GM12878 (cell line): ENCODE measurements around the gene SLC12A1. TPM values are rescaled to one million over a fixed set of nuclear protein-coding genes. Genes with fewer than 3 reads are reported as not detected.
A peak's percentile ranks its signal among the peaks of the same experiment; 100 is the strongest.

Experiments used
- ATAC-seq: fragments of 200-7000 bp; cut with Tn5 transposase; 3 replicates; pipeline ENCODE4 v1.9.1; 2020; ENCODE audit warnings: mild to moderate bottlenecking, moderate library complexity
- Bru-seq: library from RNA; stranded (reverse); fragments of 400-500 nt; gene quantifications from one replicate; lab custom pipeline; 2021; lab: Mats Ljungman, UMichigan
- BruChase-seq, 2 experiments: library from RNA; stranded (reverse); fragments of 400-500 nt; gene quantifications; one replicate each; lab custom pipeline; 2021; lab: Mats Ljungman, UMichigan
- BruUV-seq: library from RNA; stranded (reverse); fragments of 400-500 nt; replicated peaks from 2 replicates; lab custom pipeline; 2021; lab: Mats Ljungman, UMichigan
- CTCF ChIA-PET: fragments of 300-600 bp; sonication (Branson Sonifier 250); formaldehyde crosslinking; extraction: SDS; loops from one replicate; lab custom pipeline; 2021; ENCODE audit warnings: inconsistent platforms; lab: Yijun Ruan, JAX
- POLR2A ChIA-PET: fragments of 350-600 bp; formaldehyde crosslinking; extraction: SDS; loops from one replicate; lab custom pipeline; 2021; ENCODE audit warnings: inconsistent platforms; lab: Charles Lee
- RAD21 ChIA-PET: fragments of 300-600 bp; sonication (Branson Sonifier 250); formaldehyde crosslinking; loops from one replicate; lab custom pipeline; 2023; ENCODE audit warnings: antibody characterized with exemption; ENCODE audit not compliant: unreplicated experiment; lab: Charles Lee
- SMC1A ChIA-PET: fragments of 300-600 bp; sonication (Branson Sonifier 250); formaldehyde crosslinking; loops from one replicate; lab custom pipeline; 2023; ENCODE audit not compliant: unreplicated experiment, uncharacterized antibody; lab: Charles Lee
- DNase-seq: peaks from one replicate; pipeline ENCODE4 v3.0.0-alpha.2; 2011; ENCODE audit warnings: low read depth, low spot score
- FAIRE-seq: peaks from 3 replicates; lab custom pipeline; 2011; peaks lifted over from hg19 to GRCh38; lab: Jason Lieb, UNC
- H2AFZ ChIP-seq: 2 replicates; pipeline ENCODE4 v1.6.0; 2011; ENCODE audit warnings: low read depth, low read length, control low read depth; ENCODE audit not compliant: control insufficient read depth
- H3K27ac ChIP-seq: 2 replicates; pipeline ENCODE4 v1.5.1; 2011; ENCODE audit warnings: control low read depth; ENCODE audit not compliant: control insufficient read depth, insufficient read depth
- H3K27me3 ChIP-seq, 2 experiments: replicated peaks in 1 of 2; 2 replicates each; pipeline versions ENCODE4 v1.6.0 to v1.6.1; 2011; ENCODE audit warnings: low read length in 1 of 2; ENCODE audit not compliant: control insufficient read depth in 2 of 2, insufficient read depth in 2 of 2
- H3K36me3 ChIP-seq, 2 experiments: 2 replicates each; pipeline ENCODE4 v1.5.1; 2011; ENCODE audit warnings: low read length in 1 of 2; ENCODE audit not compliant: control insufficient read depth in 2 of 2, insufficient read depth in 2 of 2
- H3K4me1 ChIP-seq: 2 replicates; pipeline ENCODE4 v1.6.1; 2011; ENCODE audit warnings: mild to moderate bottlenecking, low read length, moderate library complexity, mixed read lengths; ENCODE audit not compliant: control insufficient read depth, insufficient read depth
- H3K4me2 ChIP-seq: 2 replicates; pipeline ENCODE4 v1.6.0; 2011; ENCODE audit warnings: control low read depth; ENCODE audit not compliant: control insufficient read depth, insufficient read depth
- H3K4me3 ChIP-seq: fragments of 200-600 bp; sonication (generic); 2 replicates; pipeline ENCODE4 v1.5.1; 2016
- H3K79me2 ChIP-seq: 2 replicates; pipeline ENCODE4 v1.6.0; 2011; ENCODE audit warnings: low read length; ENCODE audit not compliant: control insufficient read depth, insufficient read depth
- H3K9ac ChIP-seq: 2 replicates; pipeline ENCODE4 v1.8.0; 2011; ENCODE audit warnings: low read length, control low read depth, mixed read lengths; ENCODE audit not compliant: control insufficient read depth, insufficient read depth
- H3K9me3 ChIP-seq: replicated peaks from 3 replicates; pipeline ENCODE4 v1.5.1; 2011; ENCODE audit warnings: mild to moderate bottlenecking, low read length; ENCODE audit not compliant: control insufficient read depth, insufficient read depth
- H4K20me1 ChIP-seq: 2 replicates; pipeline ENCODE4 v1.6.0; 2011; ENCODE audit not compliant: control insufficient read depth, insufficient read depth
- ASH2L ChIP-seq: fragments of 300-600, 200-600 bp; sonication (generic); IDR thresholded peaks from 2 replicates; pipeline ENCODE4 v1.6.1; 2017; ENCODE audit warnings: low read depth, mild to moderate bottlenecking, borderline replicate concordance
- EP300 ChIP-seq, 2 experiments: fragments of 150-350 bp in 1 of 2; IDR thresholded peaks; 2 replicates each; pipeline ENCODE4 v1.6.1; 2011 to 2012; ENCODE audit warnings: low read depth in 2 of 2, low read length in 2 of 2, borderline replicate concordance in 1 of 2, improper control_type of control experiment in 1 of 2, inconsistent platforms in 1 of 2; ENCODE audit not compliant: control insufficient read depth in 1 of 2
- GATAD2B ChIP-seq: fragments of 450-650 bp; conservative IDR thresholded peaks from 2 replicates; pipeline ENCODE4 v1.6.1; 2017; ENCODE audit warnings: low read depth, mild to moderate bottlenecking, moderate library complexity
- KDM1A ChIP-seq: fragments of 200-600 bp; sonication (generic); IDR thresholded peaks from 2 replicates; pipeline ENCODE4 v1.6.1; 2016; ENCODE audit warnings: borderline replicate concordance
- MYB ChIP-seq: fragments of 150-350 bp; IDR thresholded peaks from 2 replicates; pipeline ENCODE4 v1.6.1; 2014; ENCODE audit warnings: mild to moderate bottlenecking, low read depth, low read length, borderline replicate concordance
- NFIC ChIP-seq: IDR thresholded peaks from 2 replicates; pipeline ENCODE4 v1.6.1; 2012; ENCODE audit warnings: low read depth, mild to moderate bottlenecking, inconsistent platforms, low read length, moderate library complexity
- PAX5 ChIP-seq: IDR thresholded peaks from 2 replicates; pipeline ENCODE4 v1.6.1; 2011; ENCODE audit warnings: low read depth, low read length, borderline replicate concordance
- RAD21 ChIP-seq: IDR thresholded peaks from 2 replicates; pipeline ENCODE4 v1.6.1; 2011; ENCODE audit warnings: mild to moderate bottlenecking, low read depth, low read length, moderate library complexity; ENCODE audit not compliant: insufficient read depth
- SREBF2 ChIP-seq: IDR thresholded peaks from 2 replicates; pipeline ENCODE4 v1.6.1; 2012; ENCODE audit warnings: mild to moderate bottlenecking, low read length
- TAF1 ChIP-seq: IDR thresholded peaks from 2 replicates; pipeline ENCODE4 v1.6.1; 2011; ENCODE audit warnings: mild to moderate bottlenecking, low read depth, low read length, borderline replicate concordance
- TCF7 ChIP-seq: IDR thresholded peaks from 2 replicates; pipeline ENCODE4 v1.6.1; 2014; ENCODE audit warnings: antibody characterized with exemption, borderline replicate concordance
- YBX1 ChIP-seq: fragments of 450-650 bp; IDR thresholded peaks from 2 replicates; pipeline ENCODE4 v1.6.1; 2016; ENCODE audit warnings: antibody characterized with exemption
- ZNF217 ChIP-seq: fragments of 450-650 bp; IDR thresholded peaks from 2 replicates; pipeline ENCODE4 v1.6.1; 2017; ENCODE audit warnings: antibody characterized with exemption, mild to moderate bottlenecking
- WGBS: methylation state at CpG from one replicate; pipeline ENCODE4 v1.1.6; 2016; ENCODE audit warnings: low lambda C conversion rate; ENCODE audit not compliant: insufficient replicate concordance, insufficient coverage; ENCODE audit errors: missing lambda C conversion rate; 5-methylcytosine and 5-hydroxymethylcytosine counted together
- in situ Hi-C: fragments of 300-500 bp; cut with MboI; formaldehyde crosslinking; loops from 9 replicates; pipeline ENCODE4 v1.14.3; 2018; ENCODE audit warnings: mixed read lengths
- intact Hi-C: fragments of 100-400 bp; cut with micrococcal nuclease; formaldehyde crosslinking; loops from one replicate; pipeline ENCODE4 v1.14.2; 2022; ENCODE audit not compliant: unreplicated experiment
- long read RNA-seq, 2 experiments: library from polyadenylated mRNA; unstranded; transcript quantifications; one replicate each; pipeline ENCODE4 v2.0.0, GENCODE V29; 2019 to 2020
- polyA minus RNA-seq, 3 experiments: library from RNA; depleted of rRNA, polyadenylated mRNA; stranded (reverse); fragments of >200 nt; gene quantifications; 2 replicates each; pipeline ENCODE4 v1.2.3, GENCODE V29; 2011
- polyA plus RNA-seq, 11 experiments: library from polyadenylated mRNA; depleted of rRNA in 4 of 11; unstranded in 6 of 11; stranded (reverse) in 5 of 11; fragments of >200 nt; fragmentation: Nextera tagmentation in 4 of 11; fragmentation: Illumina TruSeq in 1 of 11; extraction: Ambion mirVana in 4 of 11; extraction: Trizol in 1 of 11; gene quantifications; 1 replicate in 1 of 11; 2 replicates in 10 of 11; pipeline versions ENCODE4 v1.2.1 to v1.2.3, GENCODE V29; 2011 to 2016; ENCODE audit warnings: inconsistent platforms in 2 of 11, missing spikeins in 2 of 11, low read depth in 1 of 11
- total RNA-seq, 4 experiments: library from RNA; depleted of rRNA in 3 of 4; stranded (reverse); fragments of >200 nt in 3 of 4; fragmentation: Illumina TruSeq in 1 of 4; extraction: Trizol in 1 of 4; gene quantifications; 2 replicates each; pipeline versions ENCODE4 v1.2.1 to v1.2.3, GENCODE V29; 2013 to 2021
- TF ChIP-seq, protein P1 (sequence below): fragments of 450-650 bp; formaldehyde crosslinking; IDR thresholded peaks from 2 replicates; pipeline ENCODE4 v1.5.0; 2022; ENCODE audit warnings: mild to moderate bottlenecking, missing genetic modification characterization
- TF ChIP-seq, protein P2 (sequence below): IDR thresholded peaks from 2 replicates; pipeline ENCODE4 v1.6.1; 2012; ENCODE audit warnings: low read length, inconsistent platforms

SLC12A1 gene
- not detected in 2 replicates for total RNA-seq (2013; cell fraction: nucleolus; rRNA removed)
- under 0.01 TPM in 1 of 2 replicates, not detected in the other for total RNA-seq (2014; rRNA removed)
- not detected in 2 replicates for total RNA-seq (2014; rRNA removed; fragmentation: Illumina TruSeq; extraction: Trizol)
- total RNA-seq (2021): not detected in 2 replicates
- not detected for polyA plus RNA-seq (2011; ENCODE audit: low read depth)
- 0.03 TPM in 1 of 2 replicates, not detected in the other for polyA plus RNA-seq (2011; rRNA removed)
- not detected in 2 replicates for polyA plus RNA-seq (2011; cell fraction: cytosol; rRNA removed)
- polyA plus RNA-seq (2011; cell fraction: nucleus; rRNA removed): not detected in 2 replicates
- not detected in 2 replicates for polyA plus RNA-seq (2012)
- polyA plus RNA-seq (2014; fragmentation: Illumina TruSeq; extraction: Trizol): not detected in 2 replicates
- not detected for polyA plus RNA-seq (2014; fragmentation: Nextera tagmentation; extraction: Ambion mirVana)
- polyA plus RNA-seq (2014; rRNA removed): 0.06 TPM in 1 of 2 replicates, not detected in the other
- not detected for polyA plus RNA-seq (2016; fragmentation: Nextera tagmentation; extraction: Ambion mirVana)
- polyA minus RNA-seq (2011; rRNA and poly(A)+ RNA removed): not detected in 2 replicates
- not detected in 2 replicates for polyA minus RNA-seq (2011; cell fraction: cytosol; rRNA and poly(A)+ RNA removed)
- not detected in 2 replicates for polyA minus RNA-seq (2011; cell fraction: nucleus; rRNA and poly(A)+ RNA removed)
- Bru-seq, nascent RNA: percentile 3 among the genes with signal in this experiment
- BruChase-seq, experiment 1, labeled RNA remaining after a 6-hour chase: not detected
- BruChase-seq, experiment 2, labeled RNA remaining after a 2-hour chase: not detected
- long read RNA-seq, experiment 1: 0 reads
- long read RNA-seq, experiment 2: 0 reads

DNA sequence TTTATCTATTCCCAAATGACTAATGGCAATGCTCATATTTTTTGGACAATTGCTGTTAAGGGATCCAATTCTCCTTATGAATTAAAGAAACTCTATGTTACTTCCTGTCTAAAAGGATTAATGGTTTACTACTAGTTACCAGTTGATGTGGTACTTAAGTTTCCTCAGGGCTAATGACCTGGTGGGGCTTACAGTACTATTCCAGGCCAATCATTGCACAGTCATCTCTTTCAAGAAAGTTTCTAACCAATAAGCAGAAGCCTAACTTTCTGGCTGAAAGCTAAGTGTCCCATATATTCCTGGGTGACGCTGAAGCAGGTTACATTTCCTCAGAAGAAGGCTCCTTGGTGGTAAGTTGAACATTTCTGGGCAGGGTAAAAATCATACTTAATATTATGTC is at the start of gene SLC12A1:
Gene SLC12A1, plus strand, starts transcription at position 322 of the 400 bp plus-strand sequence. CDS start 1,418 bp downstream, outside the sequence.
- ATAC-seq: no peak
- ChIA-PET POLR2A (no interaction called here), SMC1A (no interaction called here), RAD21 (no interaction called here), CTCF (no interaction called here)
- Histone ChIP-seq H3K36me3 (no peaks in the 10 kb centered on the region), H3K4me3 (no peak within 1 kb of the TSS), H3K27ac (no peak within 1 kb of the TSS), H3K4me2 (no peak within 1 kb of the TSS), H2AFZ (no peak within 1 kb of the TSS), H4K20me1 (no peaks in the 10 kb centered on the region), H3K4me1 (no peaks in the 10 kb centered on the region), H3K9ac (no peak within 1 kb of the TSS), H3K79me2 (no peaks in the 10 kb centered on the region), H3K27me3 (no peaks in the 10 kb centered on the region), H3K9me3 (no peaks in the 10 kb centered on the region)
- TF ChIP-seq, protein P1, sequence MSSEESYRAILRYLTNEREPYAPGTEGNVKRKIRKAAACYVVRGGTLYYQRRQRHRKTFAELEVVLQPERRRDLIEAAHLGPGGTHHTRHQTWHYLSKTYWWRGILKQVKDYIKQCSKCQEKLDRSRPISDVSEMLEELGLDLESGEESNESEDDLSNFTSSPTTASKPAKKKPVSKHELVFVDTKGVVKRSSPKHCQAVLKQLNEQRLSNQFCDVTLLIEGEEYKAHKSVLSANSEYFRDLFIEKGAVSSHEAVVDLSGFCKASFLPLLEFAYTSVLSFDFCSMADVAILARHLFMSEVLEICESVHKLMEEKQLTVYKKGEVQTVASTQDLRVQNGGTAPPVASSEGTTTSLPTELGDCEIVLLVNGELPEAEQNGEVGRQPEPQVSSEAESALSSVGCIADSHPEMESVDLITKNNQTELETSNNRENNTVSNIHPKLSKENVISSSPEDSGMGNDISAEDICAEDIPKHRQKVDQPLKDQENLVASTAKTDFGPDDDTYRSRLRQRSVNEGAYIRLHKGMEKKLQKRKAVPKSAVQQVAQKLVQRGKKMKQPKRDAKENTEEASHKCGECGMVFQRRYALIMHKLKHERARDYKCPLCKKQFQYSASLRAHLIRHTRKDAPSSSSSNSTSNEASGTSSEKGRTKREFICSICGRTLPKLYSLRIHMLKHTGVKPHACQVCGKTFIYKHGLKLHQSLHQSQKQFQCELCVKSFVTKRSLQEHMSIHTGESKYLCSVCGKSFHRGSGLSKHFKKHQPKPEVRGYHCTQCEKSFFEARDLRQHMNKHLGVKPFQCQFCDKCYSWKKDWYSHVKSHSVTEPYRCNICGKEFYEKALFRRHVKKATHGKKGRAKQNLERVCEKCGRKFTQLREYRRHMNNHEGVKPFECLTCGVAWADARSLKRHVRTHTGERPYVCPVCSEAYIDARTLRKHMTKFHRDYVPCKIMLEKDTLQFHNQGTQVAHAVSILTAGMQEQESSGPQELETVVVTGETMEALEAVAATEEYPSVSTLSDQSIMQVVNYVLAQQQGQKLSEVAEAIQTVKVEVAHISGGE (CRISPR knock-in tag): no peak
- no peak for TF ChIP-seq SREBF2
- no peak for TF ChIP-seq MYB
- no peak for TF ChIP-seq YBX1
- no peak for TF ChIP-seq RAD21
- no peak for TF ChIP-seq EP300 (IDR thresholded peaks at IDR 0.05; ENCODE audit: borderline replicate concordance in 1 of 2, control insufficient read depth in 1 of 2, low read depth in 2 of 2, low read length in 2 of 2)
- TF ChIP-seq PAX5: no peak
- no peak for TF ChIP-seq NFIC
- TF ChIP-seq, protein P2, sequence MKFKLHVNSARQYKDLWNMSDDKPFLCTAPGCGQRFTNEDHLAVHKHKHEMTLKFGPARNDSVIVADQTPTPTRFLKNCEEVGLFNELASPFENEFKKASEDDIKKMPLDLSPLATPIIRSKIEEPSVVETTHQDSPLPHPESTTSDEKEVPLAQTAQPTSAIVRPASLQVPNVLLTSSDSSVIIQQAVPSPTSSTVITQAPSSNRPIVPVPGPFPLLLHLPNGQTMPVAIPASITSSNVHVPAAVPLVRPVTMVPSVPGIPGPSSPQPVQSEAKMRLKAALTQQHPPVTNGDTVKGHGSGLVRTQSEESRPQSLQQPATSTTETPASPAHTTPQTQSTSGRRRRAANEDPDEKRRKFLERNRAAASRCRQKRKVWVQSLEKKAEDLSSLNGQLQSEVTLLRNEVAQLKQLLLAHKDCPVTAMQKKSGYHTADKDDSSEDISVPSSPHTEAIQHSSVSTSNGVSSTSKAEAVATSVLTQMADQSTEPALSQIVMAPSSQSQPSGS: no peak
- TF ChIP-seq TAF1: no peak
- no peak for TF ChIP-seq ASH2L
- no peak for TF ChIP-seq KDM1A
- no peak for TF ChIP-seq GATAD2B
- no peak for TF ChIP-seq ZNF217
- no peak for TF ChIP-seq TCF7
- whole genome bisulfite sequencing: 94% methylated on average over 1 of the region's 1 CpG
- no TSS peak for BruUV-seq
- intact Hi-C loops (no loop called here), in situ Hi-C loops (no loop called here)
- FAIRE-seq: no peak
- no peak for DNase-seq
